Upper lobe of right lung (tissue), 1 donor: ENCODE measurements around the gene RPL19. TPM values are rescaled to one million over a fixed set of nuclear protein-coding genes. Genes with fewer than 3 reads are reported as not detected.
A peak's percentile ranks its signal among the peaks of the same experiment; 100 is the strongest.

Experiments
- ATAC-seq: fragments of 200-7000 bp; cut with Tn5 transposase; one replicate; pipeline ENCODE4 v1.9.1; 2020; ENCODE audit warnings: mild to moderate bottlenecking, moderate library complexity
- DNase-seq: peaks from one replicate; pipeline ENCODE4 v3.0.0-alpha.2; 2020
- H3K27ac ChIP-seq: fragments of 200-600 bp; one replicate; pipeline ENCODE4 v1.8.0; 2022
- H3K27me3 ChIP-seq: fragments of 200-600 bp; one replicate; pipeline ENCODE4 v1.8.0; 2022; ENCODE audit warnings: mild to moderate bottlenecking
- H3K36me3 ChIP-seq: fragments of 200-600 bp; one replicate; pipeline ENCODE4 v1.8.0; 2022
- H3K4me1 ChIP-seq: fragments of 200-600 bp; one replicate; pipeline ENCODE4 v1.8.0; 2022
- H3K4me3 ChIP-seq: fragments of 200-600 bp; one replicate; pipeline ENCODE4 v1.8.0; 2022; ENCODE audit warnings: mild to moderate bottlenecking
- H3K9me3 ChIP-seq: fragments of 200-600 bp; one replicate; pipeline ENCODE4 v1.8.0; 2022
- CTCF ChIP-seq: fragments of 200-600 bp; IDR thresholded peaks from one replicate; pipeline ENCODE4 v1.8.0; 2022; ENCODE audit warnings: antibody characterized with exemption
- intact Hi-C: fragments of 100-400 bp; cut with DNase I; formaldehyde crosslinking; loops from one replicate; pipeline ENCODE4 v1.11.0; 2022
- total RNA-seq: library from RNA; stranded (reverse); fragmentation: NEBNext Ultra II Directional; extraction: Animal tissue kit (Norgen Biotek cat#: 25700); gene quantifications from one replicate; pipeline ENCODE4 v1.2.1, GENCODE V29; 2021
- donor health status: DM: no; HTN: yes; CAD: no; lungs with severe emphysema.

The RPL19 gene
- total RNA-seq, 1 donor from 2014 or later, result 1,449 TPM

GRCh38 chr17:39196241-39196807 lies 3.8 kb upstream of the RPL19 start:
- peak overlapping the region; percentile 55 for H3K27ac ChIP-seq
- H3K9me3 ChIP-seq, result no peaks in the 10 kb centered on the region
- H3K4me1 ChIP-seq, result peaks cover 41% of the 10 kb centered on the region
- intact Hi-C loops, result no loop called here
- H3K36me3 ChIP-seq, result peaks cover 28% of the 10 kb centered on the region
- TF ChIP-seq CTCF, result no peak
- ATAC-seq (no peak), DNase-seq (no peak)
- no peaks in the 10 kb centered on the region for H3K27me3 ChIP-seq
- peak overlapping the region; percentile 85 for H3K4me3 ChIP-seq

- intact Hi-C loops, result no loop called here
- peaks cover 47% of the 10 kb centered on the region for H3K4me1 ChIP-seq
These were observed 3.2 kb upstream of the RPL19 start for GRCh38 chr17:39196808-39197291.

GRCh38 chr17:39197380-39198185 lies 2.5 kb upstream of the RPL19 start, which contains the start of gene CACNB1:
CACNB1 (minus strand) TSS chr17:39197669; CDS start chr17:39197495, 174 bp downstream.
- intact Hi-C loops, result no loop called here
- Histone ChIP-seq H3K27me3 (no peaks in the 10 kb centered on the region), H3K27ac (peak within 1 kb of the TSS; percentile 99), H3K4me1 (peaks cover 48% of the 10 kb centered on the region), H3K36me3 (peaks cover 28% of the 10 kb centered on the region), H3K9me3 (no peaks in the 10 kb centered on the region), H3K4me3 (peak within 1 kb of the TSS; percentile 85)
- peak; percentile 73 for ATAC-seq
- no peak for TF ChIP-seq CTCF
- DNase-seq, result peak; percentile 90

More at GRCh38 chr17:39196808-39197291, 3.2 kb upstream of the RPL19 start:
- Histone ChIP-seq H3K36me3 (peaks cover 28% of the 10 kb centered on the region), H3K4me3 (peak overlapping the region; percentile 85), H3K9me3 (no peaks in the 10 kb centered on the region), H3K27ac (peak overlapping the region; percentile 81), H3K27me3 (no peaks in the 10 kb centered on the region)
- DNase-seq (peak; percentile 89), ATAC-seq (peak; percentile 45)
- TF ChIP-seq CTCF, result no peak

GRCh38 chr17:39198186-39198566 lies 1.9 kb upstream of the RPL19 start:
- no peak for ATAC-seq
- intact Hi-C loops, result no loop called here
- H3K4me1 ChIP-seq, result peaks cover 48% of the 10 kb centered on the region
- DNase-seq, result no peak
- TF ChIP-seq CTCF, result no peak
- H3K36me3 ChIP-seq, result peaks cover 30% of the 10 kb centered on the region
- H3K27me3 ChIP-seq, result no peaks in the 10 kb centered on the region
- H3K9me3 ChIP-seq, result no peaks in the 10 kb centered on the region
- H3K4me3 ChIP-seq, result peak overlapping the region; percentile 85
- H3K27ac ChIP-seq, result peak overlapping the region; percentile 99

- Histone ChIP-seq H3K27ac (peak overlapping the region; percentile 99), H3K9me3 (no peaks in the 10 kb centered on the region), H3K36me3 (peaks cover 38% of the 10 kb centered on the region), H3K27me3 (no peaks in the 10 kb centered on the region), H3K4me1 (peaks cover 40% of the 10 kb centered on the region), H3K4me3 (peak overlapping the region; percentile 88)
- intact Hi-C loops, result no loop called here
- DNase-seq (peak; percentile 92), ATAC-seq (peak; percentile 72)
- TF ChIP-seq CTCF, result no peak
These were observed 338 bp upstream of the RPL19 start for GRCh38 chr17:39199820-39200069.
